ENCODE results near the gene TRAM1L1. TPM values are rescaled to one million over a fixed set of nuclear protein-coding genes. Genes with fewer than 3 reads are reported as not detected.

The TRAM1L1 gene
- not detected in 2 replicates for total RNA-seq (2011; cell fraction: chromatin; rRNA removed; ENCODE audit: low replicate concordance)
- not detected in 2 replicates for total RNA-seq (2011; cell fraction: nucleolus; rRNA removed)
- not detected in 2 replicates for total RNA-seq (2011; cell fraction: nucleoplasm; rRNA removed)
- total RNA-seq (2014; rRNA removed) (0.20 TPM in 1 of 2 replicates, not detected in the other), total RNA-seq (2014; rRNA removed; fragmentation: Illumina TruSeq; extraction: Trizol) (0.10 and 0.15 TPM in 2 replicates), total RNA-seq (2015; rRNA removed; fragmentation: Illumina TruSeq; extraction: Trizol) (0.11 TPM in 1 of 2 replicates, not detected in the other), total RNA-seq (2021) (0.18 TPM in 1 of 2 replicates, not detected in the other), polyA plus RNA-seq (2011; rRNA removed) (not detected in 2 replicates), polyA plus RNA-seq (2014; fragmentation: Illumina TruSeq; extraction: Trizol) (0.19 TPM in 1 of 2 replicates, not detected in the other), polyA plus RNA-seq (2014; fragmentation: Nextera tagmentation; extraction: Ambion mirVana) (not detected), polyA plus RNA-seq (2014; rRNA removed) (0.07 TPM in 1 of 2 replicates, not detected in the other), polyA minus RNA-seq (2011; rRNA and poly(A)+ RNA removed) (not detected in 2 replicates), Bru-seq, nascent RNA (percentile 43 among the genes with signal in this experiment), BruChase-seq, experiment 1, labeled RNA remaining after a 2-hour chase (percentile 30 among the genes with signal in this experiment), BruChase-seq, experiment 2, labeled RNA remaining after a 6-hour chase (percentile 34 among the genes with signal in this experiment)
- not detected in 2 replicates for polyA plus RNA-seq (2011; cell fraction: cytosol; rRNA removed)
- polyA plus RNA-seq (2011; cell fraction: nucleus; rRNA removed): not detected in 2 replicates
- polyA plus RNA-seq (2012): 0.04 and 0.08 TPM in 2 replicates
- polyA minus RNA-seq (2011; cell fraction: cytosol; rRNA and poly(A)+ RNA removed): not detected in 2 replicates
- not detected in 2 replicates for polyA minus RNA-seq (2011; cell fraction: nucleus; rRNA and poly(A)+ RNA removed)
- long read RNA-seq, experiment 1: 0 reads
- long read RNA-seq, experiment 2: 0 reads
- long read RNA-seq, experiment 3: 0 reads

DNA sequence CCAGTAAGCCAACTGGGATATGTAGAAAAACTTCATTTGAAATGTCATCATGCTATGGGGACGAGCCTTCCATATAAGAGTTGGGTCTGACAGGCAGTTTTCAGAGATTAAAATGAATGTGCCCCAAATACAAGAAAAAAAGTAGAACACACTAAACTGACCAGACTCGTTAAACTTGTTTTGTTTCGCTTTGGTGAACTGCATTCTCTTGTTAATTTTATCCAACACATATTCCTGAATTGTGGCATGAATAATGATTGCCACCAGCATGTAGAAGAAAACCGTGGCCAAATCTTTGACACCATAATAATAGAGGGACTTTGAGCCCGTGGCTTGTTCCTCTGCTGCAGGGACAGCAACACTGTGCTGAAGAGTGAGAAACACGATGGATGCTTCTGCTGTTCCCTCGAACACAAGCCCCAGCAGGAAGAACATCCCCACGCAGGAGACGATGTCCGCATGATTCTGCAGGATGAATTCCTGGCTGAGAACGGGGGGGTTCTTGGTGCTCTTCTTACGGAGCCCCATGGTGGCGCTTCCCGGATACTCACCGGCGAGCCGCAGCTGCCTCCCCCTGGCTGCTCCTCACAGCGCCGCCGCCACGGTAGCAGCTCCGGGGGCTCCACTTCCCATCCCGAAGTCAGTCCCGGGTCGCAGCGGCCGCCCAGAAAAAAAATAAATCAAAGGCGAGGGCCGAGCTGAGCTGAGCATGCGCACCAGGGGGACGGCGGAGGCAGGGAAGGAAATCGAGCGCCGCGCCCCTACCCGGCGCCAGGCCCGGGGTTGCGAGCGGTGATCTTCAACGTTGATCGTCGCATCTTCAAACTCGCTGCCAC lies at the start of gene TRAM1L1:
Gene TRAM1L1, minus strand, starts transcription at position 711 of the 836 bp plus-strand sequence. Its CDS starts 183 bp downstream, at position 528.
- 3% methylated on average over 35 of the region's 45 CpGs for WGBS (ENCODE audit: insufficient coverage, low coverage, missing lambda C conversion rate)
- TF ChIP-seq NRF1 (conservative IDR thresholded peaks at IDR 0.05 in 1 of 2, IDR thresholded peaks at IDR 0.05 in 1 of 2) (peak; percentile 74 to 78), ZBTB17 (CRISPR knock-in tag; IDR thresholded peaks at IDR 0.05) (peak; percentile 98)
- TF ChIP-seq, protein P1, sequence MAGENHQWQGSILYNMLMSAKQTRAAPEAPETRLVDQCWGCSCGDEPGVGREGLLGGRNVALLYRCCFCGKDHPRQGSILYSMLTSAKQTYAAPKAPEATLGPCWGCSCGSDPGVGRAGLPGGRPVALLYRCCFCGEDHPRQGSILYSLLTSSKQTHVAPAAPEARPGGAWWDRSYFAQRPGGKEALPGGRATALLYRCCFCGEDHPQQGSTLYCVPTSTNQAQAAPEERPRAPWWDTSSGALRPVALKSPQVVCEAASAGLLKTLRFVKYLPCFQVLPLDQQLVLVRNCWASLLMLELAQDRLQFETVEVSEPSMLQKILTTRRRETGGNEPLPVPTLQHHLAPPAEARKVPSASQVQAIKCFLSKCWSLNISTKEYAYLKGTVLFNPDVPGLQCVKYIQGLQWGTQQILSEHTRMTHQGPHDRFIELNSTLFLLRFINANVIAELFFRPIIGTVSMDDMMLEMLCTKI (IDR thresholded peaks at IDR 0.05; ENCODE audit: partially characterized antibody): no peak
- ChIA-PET CTCF (ENCODE audit: low intra/inter-chr PET ratio) (no interaction called here), POLR2A (no interaction called here)
- Histone ChIP-seq H3K27me3 (ENCODE audit: control insufficient read depth in 2 of 2, insufficient read depth in 2 of 2, low read length in 2 of 2) (no peaks in the 10 kb centered on the region), H3K4me1 (replicated peaks in 1 of 2; ENCODE audit: control insufficient read depth in 2 of 2, insufficient read depth in 2 of 2, low read length in 2 of 2) (no peaks in the 10 kb centered on the region), H3K36me3 (ENCODE audit: control insufficient read depth, insufficient read depth, low read length) (no peaks in the 10 kb centered on the region), H3K9me3 (replicated peaks; ENCODE audit: control insufficient read depth, insufficient read depth, low read depth, low read length) (no peaks in the 10 kb centered on the region), H3K27ac (ENCODE audit: extremely low read depth, low read depth, low read length) (no peak within 1 kb of the TSS), H4K20me1 (replicated peaks; ENCODE audit: control insufficient read depth, insufficient read depth, low read length) (no peaks in the 10 kb centered on the region), H3K4me3 (peak within 1 kb of the TSS; percentile 15; the same call in 1 of the 2 replicates), H3K79me2 (ENCODE audit: control insufficient read depth, insufficient read depth, low read length) (no peaks in the 10 kb centered on the region), H2AFZ (ENCODE audit: low read depth, low read length) (no peak within 1 kb of the TSS), H3K9ac (ENCODE audit: insufficient read depth in 1 of 2, low read depth in 2 of 2, low read length in 2 of 2) (no peak within 1 kb of the TSS), H3K4me2 (ENCODE audit: insufficient read depth, low read length) (no peak within 1 kb of the TSS), H3K9me1 (ENCODE audit: control insufficient read depth, insufficient read depth, low read length) (no peaks in the 10 kb centered on the region)
- ATAC-seq (no peak), DNase-seq (ENCODE audit: extremely low read depth in 1 of 4, low spot score in 3 of 4) (peak; percentile 6 to 56 (median 8)), FAIRE-seq (no peak)
- BruUV-seq (replicated peaks): no TSS peak
- intact Hi-C loops (cut with micrococcal nuclease) (no loop called here), in situ Hi-C loops (cut with MboI) (no loop called here)
